ENCODE measurements around the gene SLC2A9. TPM values are rescaled to one million over a fixed set of nuclear protein-coding genes. Genes with fewer than 3 reads are reported as not detected.

The SLC2A9 gene
- polyA plus RNA-seq, 1 donor from 2014 or later, result not detected

DNA sequence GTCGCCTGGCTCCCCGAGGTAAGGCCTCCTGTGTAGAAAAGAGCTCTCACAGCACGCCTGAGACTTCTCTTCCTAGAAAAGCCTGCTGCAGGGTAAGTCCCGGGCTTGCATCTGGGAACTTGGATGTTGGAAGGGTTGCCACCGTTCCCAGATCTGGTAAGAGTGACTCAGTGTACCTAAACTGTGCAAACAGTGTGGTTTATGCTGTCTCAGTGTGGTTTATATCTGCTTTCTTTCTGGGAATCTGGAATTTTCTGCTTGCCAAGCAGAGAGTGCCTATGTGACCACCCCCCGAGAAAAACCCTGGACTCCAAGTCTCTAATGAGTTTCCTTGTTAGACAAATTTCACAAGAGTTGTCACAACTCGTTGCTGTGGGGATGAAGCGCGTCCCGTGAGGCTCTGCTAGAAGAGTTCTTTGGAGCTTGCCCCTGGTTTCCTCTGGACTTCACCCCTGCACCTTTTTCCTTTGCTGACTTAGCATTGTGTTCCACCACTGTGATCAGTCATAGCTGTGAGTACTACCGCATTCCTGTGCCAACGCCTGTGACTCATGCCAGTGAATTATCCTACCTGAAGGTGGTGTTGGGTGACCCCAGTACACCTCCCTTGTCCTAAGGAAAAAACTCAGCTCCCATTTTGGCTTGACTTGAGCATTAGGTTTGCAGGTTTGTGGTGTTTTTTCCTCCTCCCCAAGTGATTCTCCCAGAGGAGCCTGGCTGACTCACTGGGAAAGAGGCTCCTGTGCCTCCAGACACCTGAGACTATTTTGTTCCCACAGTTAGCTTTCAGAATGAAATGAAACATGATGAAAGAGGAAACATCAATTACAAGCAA, 14.5 kb downstream of the SLC2A9 start:
- Histone ChIP-seq H3F3A (ENCODE audit: insufficient read depth, low read length, poor library complexity, severe bottlenecking) (no peaks in the 10 kb centered on the region), H3K27me3 (ENCODE audit: insufficient read depth, low read depth, low read length) (no peaks in the 10 kb centered on the region), H3K4me2 (ENCODE audit: low read length) (no peak overlapping the region), H3K9me3 (ENCODE audit: low read length) (no peaks in the 10 kb centered on the region), H4K20me1 (ENCODE audit: insufficient read depth) (no peaks in the 10 kb centered on the region), H3K4me3 (ENCODE audit: low read length) (no peak overlapping the region), H3K79me2 (replicated peaks; ENCODE audit: insufficient read depth, low read length) (no peaks in the 10 kb centered on the region), H3K9me2 (ENCODE audit: insufficient read depth, low read length) (no peaks in the 10 kb centered on the region), H2AFZ (ENCODE audit: low read depth, low read length) (no peak overlapping the region), H3K9ac (ENCODE audit: low read length) (no peak overlapping the region), H3K27ac (ENCODE audit: low read length) (no peak overlapping the region), H3K36me3 (ENCODE audit: insufficient read depth, low read length) (no peaks in the 10 kb centered on the region)
- no peak for TF ChIP-seq TAF1 (IDR thresholded peaks at IDR 0.05; ENCODE audit: low read depth)
- TF ChIP-seq MXI1 (conservative IDR thresholded peaks at IDR 0.05; ENCODE audit: poor library complexity, severe bottlenecking), result no peak
- TF ChIP-seq SMC3 (conservative IDR thresholded peaks at IDR 0.05; ENCODE audit: poor library complexity), result no peak
- no peak for TF ChIP-seq RAD21 (conservative IDR thresholded peaks at IDR 0.05)
- TF ChIP-seq, protein P1, sequence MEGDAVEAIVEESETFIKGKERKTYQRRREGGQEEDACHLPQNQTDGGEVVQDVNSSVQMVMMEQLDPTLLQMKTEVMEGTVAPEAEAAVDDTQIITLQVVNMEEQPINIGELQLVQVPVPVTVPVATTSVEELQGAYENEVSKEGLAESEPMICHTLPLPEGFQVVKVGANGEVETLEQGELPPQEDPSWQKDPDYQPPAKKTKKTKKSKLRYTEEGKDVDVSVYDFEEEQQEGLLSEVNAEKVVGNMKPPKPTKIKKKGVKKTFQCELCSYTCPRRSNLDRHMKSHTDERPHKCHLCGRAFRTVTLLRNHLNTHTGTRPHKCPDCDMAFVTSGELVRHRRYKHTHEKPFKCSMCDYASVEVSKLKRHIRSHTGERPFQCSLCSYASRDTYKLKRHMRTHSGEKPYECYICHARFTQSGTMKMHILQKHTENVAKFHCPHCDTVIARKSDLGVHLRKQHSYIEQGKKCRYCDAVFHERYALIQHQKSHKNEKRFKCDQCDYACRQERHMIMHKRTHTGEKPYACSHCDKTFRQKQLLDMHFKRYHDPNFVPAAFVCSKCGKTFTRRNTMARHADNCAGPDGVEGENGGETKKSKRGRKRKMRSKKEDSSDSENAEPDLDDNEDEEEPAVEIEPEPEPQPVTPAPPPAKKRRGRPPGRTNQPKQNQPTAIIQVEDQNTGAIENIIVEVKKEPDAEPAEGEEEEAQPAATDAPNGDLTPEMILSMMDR (IDR thresholded peaks at IDR 0.05; ENCODE audit: poor library complexity, severe bottlenecking), result no peak
- TF ChIP-seq EP300 (conservative IDR thresholded peaks at IDR 0.05; ENCODE audit: poor library complexity, severe bottlenecking), result no peak

- H3K9ac ChIP-seq (ENCODE audit: low read length), result no peak overlapping the region
These were observed 15.1 kb downstream of the SLC2A9 start for GRCh38 chr4:10006231-10006600.

DNA sequence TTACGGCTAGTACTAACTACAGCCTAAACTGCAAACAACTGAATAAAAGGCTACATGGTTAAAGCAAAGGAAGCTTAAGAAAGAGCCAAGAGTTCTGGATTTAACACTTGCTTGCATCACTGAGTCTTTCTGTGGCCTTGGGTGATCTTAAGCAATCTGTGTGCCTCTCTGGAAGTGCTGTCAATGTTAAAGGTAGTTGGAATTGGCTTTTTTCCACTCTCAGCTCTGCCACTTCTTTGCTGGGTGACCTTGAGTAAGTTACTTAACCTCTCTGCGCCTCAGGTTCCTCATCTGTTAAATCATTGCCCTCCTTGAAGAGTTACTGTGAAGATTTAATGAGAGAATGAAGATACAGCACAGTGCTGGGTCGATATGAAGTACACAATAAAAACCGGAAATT, 15.7 kb downstream of the SLC2A9 start:
- no peaks in the 10 kb centered on the region for H3F3A ChIP-seq (ENCODE audit: insufficient read depth, low read length, poor library complexity, severe bottlenecking)
- H4K20me1 ChIP-seq (ENCODE audit: insufficient read depth), result no peaks in the 10 kb centered on the region
- no peak overlapping the region for H3K4me3 ChIP-seq (ENCODE audit: low read length)
- no peak overlapping the region for H3K4me2 ChIP-seq (ENCODE audit: low read length)
- H3K9ac ChIP-seq (ENCODE audit: low read length), result no peak overlapping the region
- H2AFZ ChIP-seq (ENCODE audit: low read depth, low read length), result no peak overlapping the region
- no peaks in the 10 kb centered on the region for H3K79me2 ChIP-seq (replicated peaks; ENCODE audit: insufficient read depth, low read length)
- no peak overlapping the region for H3K27ac ChIP-seq (ENCODE audit: low read length)
- H3K36me3 ChIP-seq (ENCODE audit: insufficient read depth, low read length), result no peaks in the 10 kb centered on the region
- no peaks in the 10 kb centered on the region for H3K9me2 ChIP-seq (ENCODE audit: insufficient read depth, low read length)
- no peaks in the 10 kb centered on the region for H3K27me3 ChIP-seq (ENCODE audit: insufficient read depth, low read depth, low read length)
- H3K9me3 ChIP-seq (ENCODE audit: low read length), result no peaks in the 10 kb centered on the region
- TF ChIP-seq TAF1 (IDR thresholded peaks at IDR 0.05; ENCODE audit: low read depth), result no peak
- TF ChIP-seq, protein P1 (IDR thresholded peaks at IDR 0.05; ENCODE audit: poor library complexity, severe bottlenecking), result no peak
- no peak for TF ChIP-seq MXI1 (conservative IDR thresholded peaks at IDR 0.05; ENCODE audit: poor library complexity, severe bottlenecking)
- TF ChIP-seq POLR2AphosphoS5 (IDR thresholded peaks at IDR 0.05), result no peak
- no peak for TF ChIP-seq RAD21 (conservative IDR thresholded peaks at IDR 0.05)
- TF ChIP-seq EZH2 (IDR thresholded peaks at IDR 0.05; ENCODE audit: borderline replicate concordance, insufficient read depth, low read length, poor library complexity, severe bottlenecking), result no peak

More at GRCh38 chr4:10006231-10006600, 15.1 kb downstream of the SLC2A9 start:
- Histone ChIP-seq H2AFZ (ENCODE audit: low read depth, low read length) (no peak overlapping the region), H3K4me3 (ENCODE audit: low read length) (no peak overlapping the region), H3K4me2 (ENCODE audit: low read length) (no peak overlapping the region), H3K9me3 (ENCODE audit: low read length) (no peaks in the 10 kb centered on the region), H3K36me3 (ENCODE audit: insufficient read depth, low read length) (no peaks in the 10 kb centered on the region), H3K9me2 (ENCODE audit: insufficient read depth, low read length) (no peaks in the 10 kb centered on the region), H4K20me1 (ENCODE audit: insufficient read depth) (no peaks in the 10 kb centered on the region), H3F3A (ENCODE audit: insufficient read depth, low read length, poor library complexity, severe bottlenecking) (no peaks in the 10 kb centered on the region), H3K27me3 (ENCODE audit: insufficient read depth, low read depth, low read length) (no peaks in the 10 kb centered on the region), H3K79me2 (replicated peaks; ENCODE audit: insufficient read depth, low read length) (no peaks in the 10 kb centered on the region), H3K27ac (ENCODE audit: low read length) (no peak overlapping the region)
- TF ChIP-seq MXI1 (conservative IDR thresholded peaks at IDR 0.05; ENCODE audit: poor library complexity, severe bottlenecking), result no peak
- no peak for TF ChIP-seq TAF1 (IDR thresholded peaks at IDR 0.05; ENCODE audit: low read depth)
- no peak for TF ChIP-seq POLR2AphosphoS5 (IDR thresholded peaks at IDR 0.05)
- no peak for TF ChIP-seq SMC3 (conservative IDR thresholded peaks at IDR 0.05; ENCODE audit: poor library complexity)
- TF ChIP-seq, protein P1 (IDR thresholded peaks at IDR 0.05; ENCODE audit: poor library complexity, severe bottlenecking), result no peak
